IMR-90 (cell line): ENCODE measurements around the gene MYO5A. TPM values are rescaled to one million over a fixed set of nuclear protein-coding genes. Genes with fewer than 3 reads are reported as not detected.

Source experiments
- ATAC-seq: fragments of 200-7000 bp; cut with Tn5 transposase; 2 replicates; pipeline ENCODE4 v1.9.1; 2020; ENCODE audit warnings: low read depth, mild to moderate bottlenecking, moderate library complexity
- BruUV-seq: library from RNA; stranded (reverse); fragments of 400-500 nt; replicated peaks from 2 replicates; lab custom pipeline; 2021; lab: Mats Ljungman, UMichigan
- CTCF ChIA-PET: fragments of 300-600 bp; formaldehyde crosslinking; extraction: SDS; loops from one replicate; lab custom pipeline; 2021; ENCODE audit warnings: antibody characterized with exemption; lab: Yijun Ruan, JAX
- POLR2A ChIA-PET: fragments of 300-600 bp; sonication (Branson Sonifier 250); formaldehyde crosslinking; loops from one replicate; lab custom pipeline; 2022; ENCODE audit warnings: antibody characterized with exemption; ENCODE audit not compliant: unreplicated experiment; lab: Charles Lee
- DNase-seq: peaks from one replicate; pipeline ENCODE4 v3.0.0; 2013
- H2AFZ ChIP-seq: replicated peaks from 2 replicates; pipeline ENCODE3; 2013; ENCODE audit warnings: low read length, mild to moderate bottlenecking; ENCODE audit not compliant: poor library complexity
- H2AK5ac ChIP-seq: 2 replicates; pipeline ENCODE4 v1.6.1; 2013; ENCODE audit warnings: low read depth, low read length, inconsistent platforms
- H2AK9ac ChIP-seq: replicated peaks from 2 replicates; pipeline ENCODE3; 2013; ENCODE audit warnings: mild to moderate bottlenecking, low read depth, low read length, moderate library complexity; ENCODE audit not compliant: poor library complexity
- H2BK120ac ChIP-seq: 2 replicates; pipeline ENCODE4 v1.6.1; 2013; ENCODE audit warnings: low read depth, low read length, inconsistent platforms
- H2BK15ac ChIP-seq: 3 replicates; pipeline ENCODE4 v1.6.1; 2013; ENCODE audit warnings: low read depth, low read length, inconsistent platforms
- H2BK20ac ChIP-seq: 2 replicates; pipeline ENCODE4 v1.6.1; 2013; ENCODE audit warnings: low read depth, mild to moderate bottlenecking, inconsistent platforms, low read length, moderate library complexity
- H2BK5ac ChIP-seq: 2 replicates; pipeline ENCODE4 v1.6.1; 2013; ENCODE audit warnings: mild to moderate bottlenecking, low read depth, low read length, inconsistent platforms; ENCODE audit not compliant: poor library complexity, severe bottlenecking
- H3K14ac ChIP-seq: replicated peaks from 2 replicates; pipeline ENCODE4 v1.6.1; 2013; ENCODE audit warnings: low read depth, low read length, inconsistent platforms
- H3K18ac ChIP-seq: 2 replicates; pipeline ENCODE4 v1.6.1; 2013; ENCODE audit warnings: low read depth, low read length, control low read depth
- H3K23ac ChIP-seq: 2 replicates; pipeline ENCODE4 v1.6.1; 2013; ENCODE audit warnings: low read depth, low read length, inconsistent platforms
- H3K27ac ChIP-seq: 2 replicates; pipeline ENCODE4 v1.5.1; 2013; ENCODE audit warnings: mild to moderate bottlenecking, control low read depth, low read length; ENCODE audit not compliant: insufficient read depth
- H3K27me3 ChIP-seq: 2 replicates; pipeline ENCODE4 v1.6.1; 2013; ENCODE audit warnings: low read length; ENCODE audit not compliant: control insufficient read depth, insufficient read depth
- H3K36me3 ChIP-seq: 2 replicates; pipeline ENCODE4 v1.6.1; 2013; ENCODE audit warnings: low read length, mixed read lengths; ENCODE audit not compliant: control insufficient read depth, insufficient read depth
- H3K4ac ChIP-seq: 2 replicates; pipeline ENCODE4 v1.6.1; 2013; ENCODE audit warnings: low read depth, low read length, inconsistent platforms
- H3K4me1 ChIP-seq: 2 replicates; pipeline ENCODE4 v1.6.1; 2013; ENCODE audit warnings: low read length, mixed read lengths; ENCODE audit not compliant: control insufficient read depth, insufficient read depth
- H3K4me2 ChIP-seq: 2 replicates; pipeline ENCODE4 v1.6.1; 2013; ENCODE audit warnings: low read depth, mild to moderate bottlenecking, control low read depth, low read length, moderate library complexity
- H3K4me3 ChIP-seq: 2 replicates; pipeline ENCODE4 v1.5.1; 2013; ENCODE audit warnings: low read depth, mild to moderate bottlenecking, control low read depth, low read length, moderate library complexity; ENCODE audit not compliant: insufficient read depth
- H3K56ac ChIP-seq: 2 replicates; pipeline ENCODE4 v1.6.1; 2013; ENCODE audit warnings: low read length, inconsistent platforms; ENCODE audit not compliant: insufficient read depth; ENCODE audit errors: extremely low read depth
- H3K79me1 ChIP-seq, 2 experiments: 2 replicates each; pipeline ENCODE4 v1.6.1; 2013; ENCODE audit warnings: low read length in 2 of 2, inconsistent platforms in 1 of 2, low read depth in 1 of 2
- H3K9ac ChIP-seq: 2 replicates; pipeline ENCODE4 v1.6.1; 2013; ENCODE audit warnings: low read depth, low read length, control low read depth
- H3K9me1 ChIP-seq: 2 replicates; pipeline ENCODE4 v1.6.1; 2013; ENCODE audit warnings: low read length, inconsistent platforms; ENCODE audit not compliant: insufficient read depth
- H3K9me3 ChIP-seq: 2 replicates; pipeline ENCODE4 v1.6.1; 2013; ENCODE audit warnings: low read length; ENCODE audit not compliant: control insufficient read depth, insufficient read depth
- H4K20me1 ChIP-seq: 2 replicates; pipeline ENCODE4 v1.6.1; 2013; ENCODE audit warnings: low read length, inconsistent platforms; ENCODE audit not compliant: insufficient read depth
- H4K5ac ChIP-seq: 2 replicates; pipeline ENCODE4 v1.6.1; 2013; ENCODE audit warnings: mild to moderate bottlenecking, low read depth, low read length, control low read depth
- H4K8ac ChIP-seq, 2 experiments: 2 replicates each; pipeline ENCODE4 v1.6.1; 2013; ENCODE audit warnings: low read depth in 2 of 2, low read length in 2 of 2, control low read depth in 1 of 2, inconsistent platforms in 1 of 2
- H4K91ac ChIP-seq: 2 replicates; pipeline ENCODE4 v1.6.1; 2013; ENCODE audit warnings: low read depth, low read length, inconsistent platforms; ENCODE audit not compliant: insufficient read depth
- BHLHE40 ChIP-seq: fragments of 150-350 bp; IDR thresholded peaks from 2 replicates; pipeline ENCODE4 v1.6.1; 2016; ENCODE audit warnings: mild to moderate bottlenecking, low read depth, low read length
- CEBPB ChIP-seq: IDR thresholded peaks from 2 replicates; pipeline ENCODE4 v1.6.1; 2012; ENCODE audit warnings: low read depth, low read length, improper control_type of control experiment
- CHD1 ChIP-seq: IDR thresholded peaks from 2 replicates; pipeline ENCODE4 v1.6.1; 2012; ENCODE audit warnings: low read depth, low read length, improper control_type of control experiment
- FOS ChIP-seq: fragments of 150-350 bp; IDR thresholded peaks from 2 replicates; pipeline ENCODE4 v1.6.1; 2016; ENCODE audit warnings: low read depth, low read length
- MAFK ChIP-seq: IDR thresholded peaks from 2 replicates; pipeline ENCODE4 v1.6.1; 2012; ENCODE audit warnings: low read depth, low read length, improper control_type of control experiment
- MAZ ChIP-seq: IDR thresholded peaks from 2 replicates; pipeline ENCODE4 v1.6.1; 2012; ENCODE audit warnings: low read depth, mild to moderate bottlenecking, low read length, improper control_type of control experiment, moderate library complexity, borderline replicate concordance
- MXI1 ChIP-seq: IDR thresholded peaks from 2 replicates; pipeline ENCODE4 v1.6.1; 2012; ENCODE audit warnings: low read depth, mild to moderate bottlenecking, low read length, moderate library complexity, borderline replicate concordance
- NFE2L2 ChIP-seq: fragments of 150-350 bp; IDR thresholded peaks from 2 replicates; pipeline ENCODE4 v1.6.1; 2016; ENCODE audit warnings: low read depth, mild to moderate bottlenecking, low read length
- POLR2A ChIP-seq: IDR thresholded peaks from 2 replicates; pipeline ENCODE4 v1.6.1; 2012; ENCODE audit warnings: mild to moderate bottlenecking, low read depth, low read length
- RAD21 ChIP-seq: IDR thresholded peaks from 2 replicates; pipeline ENCODE4 v1.6.1; 2012; ENCODE audit warnings: low read length, improper control_type of control experiment
- RCOR1 ChIP-seq: IDR thresholded peaks from 2 replicates; pipeline ENCODE4 v1.6.1; 2012; ENCODE audit warnings: mild to moderate bottlenecking, low read length, improper control_type of control experiment; ENCODE audit not compliant: insufficient replicate concordance
- RFX5 ChIP-seq: IDR thresholded peaks from 2 replicates; pipeline ENCODE4 v1.8.0; 2012; ENCODE audit warnings: low read depth, mild to moderate bottlenecking, low read length, moderate library complexity
- SMC3 ChIP-seq: fragments of 150-350 bp; IDR thresholded peaks from 2 replicates; pipeline ENCODE4 v1.6.1; 2016; ENCODE audit warnings: low read depth, mild to moderate bottlenecking, antibody characterized with exemption, low read length, moderate library complexity
- dilution Hi-C: fragments of 300-500 bp; cut with HindIII; formaldehyde crosslinking; loops from one replicate; pipeline ENCODE4 v1.14.3; 2018; ENCODE audit warnings: low sequenced_read_pairs; ENCODE audit not compliant: unreplicated experiment
- in situ Hi-C: fragments of 300-500 bp; cut with MboI; formaldehyde crosslinking; loops from 3 replicates; pipeline ENCODE4 v1.14.3; 2019; ENCODE audit warnings: low sequenced_read_pairs, inconsistent platforms, mixed read lengths
- intact Hi-C: fragments of 100-400 bp; cut with micrococcal nuclease; formaldehyde crosslinking; loops from 2 replicates; pipeline ENCODE4 v1.10.0; 2022
- polyA plus RNA-seq, 3 experiments: library from polyadenylated mRNA; depleted of rRNA; stranded (reverse); fragments of >200 nt; gene quantifications; 2 replicates each; pipeline ENCODE4 v1.2.3, GENCODE V29; 2012; ENCODE audit warnings: low replicate concordance in 1 of 3
- total RNA-seq: library from RNA; depleted of rRNA; stranded (reverse); fragments of >200 nt; gene quantifications from 2 replicates; pipeline ENCODE4 v1.2.3, GENCODE V29; 2012
- TF ChIP-seq, protein P1 (sequence below): fragments of 150-350 bp; IDR thresholded peaks from 2 replicates; pipeline ENCODE4 v1.6.1; 2017; ENCODE audit warnings: mild to moderate bottlenecking, antibody characterized with exemption, low read length, low read depth
- TF ChIP-seq, protein P2 (sequence below): fragments of 150-350 bp; IDR thresholded peaks from 2 replicates; pipeline ENCODE4 v1.6.1; 2016; ENCODE audit warnings: low read depth, mild to moderate bottlenecking, low read length, moderate library complexity, borderline replicate concordance
- TF ChIP-seq, protein P3 (sequence below): conservative IDR thresholded peaks from 2 replicates; pipeline ENCODE4 v1.5.1; 2012; ENCODE audit warnings: mild to moderate bottlenecking, low read depth, low read length, improper control_type of control experiment

Gene MYO5A
- total and polyA plus RNA-seq, 2 of the 4 experiments (the other 2 are of a cell fraction) = 19.4 to 69.2 TPM

DNA sequence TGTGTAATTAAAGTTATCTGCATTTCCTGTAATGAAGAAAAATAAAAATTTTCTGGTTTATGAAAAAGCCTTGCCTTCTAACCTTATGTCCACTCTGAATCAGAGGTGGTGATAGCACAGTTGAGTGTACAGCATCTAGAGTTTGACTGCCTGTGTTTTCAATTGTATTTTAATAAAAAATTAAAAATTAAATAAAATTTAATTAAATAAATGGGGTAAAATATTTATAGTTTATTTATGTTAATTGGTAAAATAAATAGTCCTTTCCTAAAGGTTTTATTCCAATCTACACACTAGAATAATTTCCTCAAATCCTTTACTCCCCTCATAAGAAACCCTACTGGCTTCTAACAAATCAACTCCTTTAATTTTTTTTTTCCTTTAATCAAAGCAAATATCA, 121.3 kb downstream of the MYO5A start:
- H4K91ac ChIP-seq = no peak overlapping the region
- ATAC-seq (no peak), DNase-seq (no peak)
- H3K56ac ChIP-seq = no peak overlapping the region
- no peak overlapping the region for H3K4me3 ChIP-seq
- in situ Hi-C loops (no loop called here), dilution Hi-C loops (no loop called here), intact Hi-C loops (no loop called here)
- H2AFZ ChIP-seq = no peak overlapping the region
- no peaks in the 10 kb centered on the region for H4K20me1 ChIP-seq
- ChIA-PET POLR2A (no interaction called here), CTCF (no interaction called here)
- H3K27me3 ChIP-seq = no peaks in the 10 kb centered on the region
- 0 out of 2 replicates have a peak, but pooled peaks cover 4% of the 10 kb centered on the region for H3K9me1 ChIP-seq
- H3K9me3 ChIP-seq = no peaks in the 10 kb centered on the region
- TF ChIP-seq MXI1 = no peak
- no peak for TF ChIP-seq MAFK
- TF ChIP-seq BHLHE40 = no peak
- no peak for TF ChIP-seq NFE2L2
- no peak for TF ChIP-seq RFX5
- TF ChIP-seq, protein P1, sequence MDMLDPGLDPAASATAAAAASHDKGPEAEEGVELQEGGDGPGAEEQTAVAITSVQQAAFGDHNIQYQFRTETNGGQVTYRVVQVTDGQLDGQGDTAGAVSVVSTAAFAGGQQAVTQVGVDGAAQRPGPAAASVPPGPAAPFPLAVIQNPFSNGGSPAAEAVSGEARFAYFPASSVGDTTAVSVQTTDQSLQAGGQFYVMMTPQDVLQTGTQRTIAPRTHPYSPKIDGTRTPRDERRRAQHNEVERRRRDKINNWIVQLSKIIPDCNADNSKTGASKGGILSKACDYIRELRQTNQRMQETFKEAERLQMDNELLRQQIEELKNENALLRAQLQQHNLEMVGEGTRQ = no peak
- TF ChIP-seq, protein P2, sequence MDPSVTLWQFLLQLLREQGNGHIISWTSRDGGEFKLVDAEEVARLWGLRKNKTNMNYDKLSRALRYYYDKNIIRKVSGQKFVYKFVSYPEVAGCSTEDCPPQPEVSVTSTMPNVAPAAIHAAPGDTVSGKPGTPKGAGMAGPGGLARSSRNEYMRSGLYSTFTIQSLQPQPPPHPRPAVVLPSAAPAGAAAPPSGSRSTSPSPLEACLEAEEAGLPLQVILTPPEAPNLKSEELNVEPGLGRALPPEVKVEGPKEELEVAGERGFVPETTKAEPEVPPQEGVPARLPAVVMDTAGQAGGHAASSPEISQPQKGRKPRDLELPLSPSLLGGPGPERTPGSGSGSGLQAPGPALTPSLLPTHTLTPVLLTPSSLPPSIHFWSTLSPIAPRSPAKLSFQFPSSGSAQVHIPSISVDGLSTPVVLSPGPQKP = no peak
- no peak for TF ChIP-seq RCOR1
- no peak for TF ChIP-seq POLR2A
- TF ChIP-seq CHD1 = no peak
- TF ChIP-seq SMC3 = no peak
- TF ChIP-seq MAZ = no peak
- no peak for TF ChIP-seq RAD21
- TF ChIP-seq, protein P3, sequence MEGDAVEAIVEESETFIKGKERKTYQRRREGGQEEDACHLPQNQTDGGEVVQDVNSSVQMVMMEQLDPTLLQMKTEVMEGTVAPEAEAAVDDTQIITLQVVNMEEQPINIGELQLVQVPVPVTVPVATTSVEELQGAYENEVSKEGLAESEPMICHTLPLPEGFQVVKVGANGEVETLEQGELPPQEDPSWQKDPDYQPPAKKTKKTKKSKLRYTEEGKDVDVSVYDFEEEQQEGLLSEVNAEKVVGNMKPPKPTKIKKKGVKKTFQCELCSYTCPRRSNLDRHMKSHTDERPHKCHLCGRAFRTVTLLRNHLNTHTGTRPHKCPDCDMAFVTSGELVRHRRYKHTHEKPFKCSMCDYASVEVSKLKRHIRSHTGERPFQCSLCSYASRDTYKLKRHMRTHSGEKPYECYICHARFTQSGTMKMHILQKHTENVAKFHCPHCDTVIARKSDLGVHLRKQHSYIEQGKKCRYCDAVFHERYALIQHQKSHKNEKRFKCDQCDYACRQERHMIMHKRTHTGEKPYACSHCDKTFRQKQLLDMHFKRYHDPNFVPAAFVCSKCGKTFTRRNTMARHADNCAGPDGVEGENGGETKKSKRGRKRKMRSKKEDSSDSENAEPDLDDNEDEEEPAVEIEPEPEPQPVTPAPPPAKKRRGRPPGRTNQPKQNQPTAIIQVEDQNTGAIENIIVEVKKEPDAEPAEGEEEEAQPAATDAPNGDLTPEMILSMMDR = no peak
- no peak for TF ChIP-seq FOS
- TF ChIP-seq CEBPB = no peak
- no peaks in the 10 kb centered on the region; a peak in 1 of 4 replicates for H3K79me1 ChIP-seq
- H3K18ac ChIP-seq = no peak overlapping the region
- H3K4me1 ChIP-seq = 0 out of 2 replicates have a peak, but pooled peaks cover 1% of the 10 kb centered on the region
- no peak overlapping the region for H2AK9ac ChIP-seq
- no peak overlapping the region for H2BK15ac ChIP-seq
- H3K14ac ChIP-seq = no peak overlapping the region
- no peak overlapping the region for H2BK20ac ChIP-seq
- no peak overlapping the region for H3K4ac ChIP-seq
- H2BK5ac ChIP-seq = no peak overlapping the region
- H2AK5ac ChIP-seq = no peak overlapping the region
- peaks cover 3% of the 10 kb centered on the region; the same call in 1 of the 2 replicates for H3K36me3 ChIP-seq
- H3K23ac ChIP-seq = no peak overlapping the region
- H4K5ac ChIP-seq = no peak overlapping the region
- H3K4me2 ChIP-seq = no peak overlapping the region
- no peak overlapping the region for H3K9ac ChIP-seq
- H4K8ac ChIP-seq = no peak overlapping the region
- H3K27ac ChIP-seq = no peak overlapping the region
- no peak overlapping the region for H2BK120ac ChIP-seq
- BruUV-seq = no TSS peak
